Thyroid gland (tissue), 4 donors: ENCODE measurements around the gene MX2. TPM values are rescaled to one million over a fixed set of nuclear protein-coding genes. Genes with fewer than 3 reads are reported as not detected.
A peak's percentile ranks its signal among the peaks of the same experiment; 100 is the strongest.

Experiments
- DNase-seq, 2 donors: peaks; one replicate each; pipeline ENCODE4 v3.0.0-alpha.2; 2019
- H3K27ac ChIP-seq, 3 donors: fragments of 200-600 bp; sonication (generic); 1 replicate in 2 of 3; 2 replicates in 1 of 3; pipeline ENCODE4 v1.5.1; 2016 to 2019; ENCODE audit warnings: mild to moderate bottlenecking in 1 of 3, moderate library complexity in 1 of 3
- H3K27me3 ChIP-seq: fragments of 200-600 bp; sonication (generic); one replicate; pipeline ENCODE4 v1.5.1; 2019
- H3K36me3 ChIP-seq, 2 donors: fragments of 200-600 bp; sonication (generic); one replicate each; pipeline ENCODE4 v1.5.1; 2016 to 2019
- H3K4me1 ChIP-seq, 2 donors: fragments of 200-600 bp; sonication (generic); one replicate each; pipeline ENCODE4 v1.5.1; 2017 to 2019
- H3K4me3 ChIP-seq, 3 donors: fragments of 200-600 bp; sonication (generic); replicated peaks in 1 of 3; 1 replicate in 2 of 3; 2 replicates in 1 of 3; pipeline ENCODE4 v1.5.1; 2016; ENCODE audit warnings: mild to moderate bottlenecking in 1 of 3
- H3K9me3 ChIP-seq: fragments of 200-600 bp; sonication (generic); one replicate; pipeline ENCODE4 v1.5.1; 2017
- CTCF ChIP-seq, 6 experiments: fragments of 200-600 bp in 3 of 6; fragments of 450-650 bp in 3 of 6; sonication (generic) in 3 of 6; IDR thresholded peaks; one replicate each; pipeline ENCODE4 v1.5.1; 2016 to 2019; ENCODE audit warnings: antibody characterized with exemption in 6 of 6, mild to moderate bottlenecking in 2 of 6, inconsistent platforms in 1 of 6, moderate library complexity in 1 of 6
- POLR2A ChIP-seq, 2 donors: fragments of 450-650 bp; IDR thresholded peaks; one replicate each; pipeline ENCODE4 v1.6.1; 2017; ENCODE audit warnings: antibody characterized with exemption in 2 of 2, mild to moderate bottlenecking in 2 of 2, moderate library complexity in 1 of 2
- WGBS, 2 donors: methylation state at CpG; one replicate each; pipeline ENCODE4 v1.1.5; 2017; 5-methylcytosine and 5-hydroxymethylcytosine counted together
- intact Hi-C: fragments of 100-400 bp; cut with DNase I; formaldehyde crosslinking; loops from one replicate; pipeline ENCODE4 v1.15.1; 2023
- total RNA-seq, 4 donors: library from RNA; depleted of rRNA; stranded (reverse); fragments of >200 nt; gene quantifications; one replicate each; pipeline ENCODE4 v1.2.3, GENCODE V29; 2016

MX2 gene
- total RNA-seq, 4 donors from 2014 or later = 3.0 to 19.8 (median 7.1) TPM

DNA sequence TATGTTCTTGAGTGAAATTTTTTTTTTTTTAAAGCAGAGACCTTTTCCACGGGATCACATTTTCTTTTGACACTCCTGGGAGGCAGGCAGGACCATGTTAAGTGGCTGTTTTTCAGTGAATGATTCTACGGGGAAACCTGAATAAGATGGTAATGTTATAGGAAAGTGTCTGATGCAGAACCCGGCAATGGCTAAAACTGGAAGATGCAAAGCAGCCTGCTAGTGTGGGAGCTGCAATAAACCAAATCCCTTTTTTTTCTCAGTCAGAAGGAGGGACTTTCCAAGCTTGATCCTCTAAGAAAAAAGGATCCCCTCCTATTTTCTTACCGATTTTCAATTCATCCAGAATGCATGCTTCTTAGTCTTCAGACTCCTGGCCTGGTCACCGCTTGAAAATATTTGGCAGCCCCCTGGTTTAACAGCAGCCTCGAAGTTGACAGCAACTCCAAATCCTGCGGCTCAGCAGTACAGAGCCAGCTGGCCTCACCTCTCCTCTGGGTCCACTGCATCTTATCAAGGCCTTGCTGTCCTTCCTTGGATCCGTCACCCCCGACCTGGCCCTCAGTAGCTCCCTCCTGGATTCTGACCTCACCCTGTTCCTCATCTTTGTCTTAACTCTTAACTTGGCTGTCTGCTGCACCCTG is 5.6 kb downstream of the MX2 start:
- no peak overlapping the region for H3K4me3 ChIP-seq
- intact Hi-C loops = no loop called here
- whole genome bisulfite sequencing, 2 donors = 75 to 76% methylated on average over 9 of the region's 9 CpGs
- H3K4me1 ChIP-seq = peaks cover 7 to 14% of the 10 kb centered on the region in 2 donors
- H3K27ac ChIP-seq = no peak overlapping the region
- TF ChIP-seq CTCF (IDR thresholded peaks at IDR 0.05) = no peak
- TF ChIP-seq POLR2A (IDR thresholded peaks at IDR 0.05) = no peak
- H3K36me3 ChIP-seq = no peaks in the 10 kb centered on the region
- no peaks in the 10 kb centered on the region for H3K27me3 ChIP-seq
- no peaks in the 10 kb centered on the region for H3K9me3 ChIP-seq
- no peak for DNase-seq

DNA sequence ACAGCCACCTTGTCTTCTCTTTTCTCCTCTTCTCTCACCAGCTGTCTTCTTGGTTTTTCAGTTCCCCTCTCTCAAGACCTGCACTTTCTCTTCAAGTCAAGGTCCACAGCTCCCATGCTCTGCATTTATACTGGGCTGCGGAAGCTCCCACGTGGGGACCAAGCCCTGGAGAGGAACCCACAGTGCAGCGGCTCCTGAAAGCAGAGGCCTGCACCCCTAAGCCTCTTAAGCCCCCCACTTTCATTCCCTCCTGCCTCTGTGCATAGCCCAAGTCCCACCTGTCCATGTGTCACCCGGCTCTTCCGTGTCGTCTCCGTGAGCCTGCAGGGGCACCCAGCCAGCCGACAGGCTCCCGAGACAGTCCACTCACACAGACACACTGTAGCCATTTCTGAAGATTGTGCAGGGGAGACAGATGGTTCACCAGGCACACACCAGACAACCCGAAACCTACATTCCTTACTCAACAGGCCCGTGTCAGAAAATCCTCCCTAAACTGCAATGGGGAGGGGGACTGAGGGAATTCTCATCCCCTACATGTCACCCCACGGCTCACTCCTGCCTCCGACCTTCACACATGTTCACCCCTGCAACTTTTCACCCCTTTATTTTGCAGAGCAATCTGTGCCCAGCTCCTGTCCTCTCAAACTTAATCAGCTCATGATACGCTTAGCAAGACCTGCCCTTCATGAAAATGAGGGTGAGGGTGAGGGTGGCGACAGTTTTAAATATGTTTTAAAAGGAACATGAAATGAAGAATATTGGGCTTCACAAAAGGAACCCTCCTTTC is 6.3 kb downstream of the MX2 start:
- Histone ChIP-seq H3K27me3 (no peaks in the 10 kb centered on the region), H3K4me3 (no peak overlapping the region), H3K9me3 (no peaks in the 10 kb centered on the region), H3K4me1 (peaks cover 7 to 14% of the 10 kb centered on the region in 2 donors), H3K27ac (peak overlapping the region in 1 of 3 donors; percentile 30), H3K36me3 (no peaks in the 10 kb centered on the region)
- no peak for DNase-seq
- TF ChIP-seq CTCF (IDR thresholded peaks at IDR 0.05) (no peak), POLR2A (IDR thresholded peaks at IDR 0.05) (no peak)
- 89 to 94% methylated on average over 15 of the region's 15 CpGs for WGBS, 2 donors
- intact Hi-C loops = no loop called here

DNA sequence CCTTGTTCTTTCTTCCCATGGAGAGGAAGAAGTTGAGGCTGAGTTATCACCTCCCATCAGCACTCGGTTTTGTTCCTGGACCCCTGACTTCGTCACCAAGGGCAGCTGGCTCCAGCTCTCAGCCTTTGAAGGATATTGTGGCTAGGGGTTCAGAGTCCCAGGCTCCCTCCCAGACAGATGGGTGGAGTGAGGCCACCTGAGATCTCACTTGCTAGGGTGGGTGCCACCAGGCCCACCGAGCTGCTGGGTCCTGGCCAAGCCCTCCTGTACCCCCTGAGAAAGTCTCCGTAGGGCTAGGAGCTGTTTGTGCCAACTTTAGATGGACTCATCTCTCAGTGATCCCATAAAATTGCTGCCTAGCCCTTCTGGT is 6.9 kb downstream of the MX2 start:
- intact Hi-C loops = no loop called here
- no peak overlapping the region for H3K4me3 ChIP-seq
- TF ChIP-seq CTCF (IDR thresholded peaks at IDR 0.05) (no peak), POLR2A (IDR thresholded peaks at IDR 0.05) (no peak)
- no peaks in the 10 kb centered on the region for H3K27me3 ChIP-seq
- peaks cover 7 to 14% of the 10 kb centered on the region in 2 donors for H3K4me1 ChIP-seq
- WGBS, 2 donors = 57 to 59% methylated on average over 4 of the region's 4 CpGs
- H3K27ac ChIP-seq = peak overlapping the region in 2 of 3 donors; percentile 30 to 54
- H3K36me3 ChIP-seq = no peaks in the 10 kb centered on the region
- DNase-seq = no peak
- no peaks in the 10 kb centered on the region for H3K9me3 ChIP-seq

DNA sequence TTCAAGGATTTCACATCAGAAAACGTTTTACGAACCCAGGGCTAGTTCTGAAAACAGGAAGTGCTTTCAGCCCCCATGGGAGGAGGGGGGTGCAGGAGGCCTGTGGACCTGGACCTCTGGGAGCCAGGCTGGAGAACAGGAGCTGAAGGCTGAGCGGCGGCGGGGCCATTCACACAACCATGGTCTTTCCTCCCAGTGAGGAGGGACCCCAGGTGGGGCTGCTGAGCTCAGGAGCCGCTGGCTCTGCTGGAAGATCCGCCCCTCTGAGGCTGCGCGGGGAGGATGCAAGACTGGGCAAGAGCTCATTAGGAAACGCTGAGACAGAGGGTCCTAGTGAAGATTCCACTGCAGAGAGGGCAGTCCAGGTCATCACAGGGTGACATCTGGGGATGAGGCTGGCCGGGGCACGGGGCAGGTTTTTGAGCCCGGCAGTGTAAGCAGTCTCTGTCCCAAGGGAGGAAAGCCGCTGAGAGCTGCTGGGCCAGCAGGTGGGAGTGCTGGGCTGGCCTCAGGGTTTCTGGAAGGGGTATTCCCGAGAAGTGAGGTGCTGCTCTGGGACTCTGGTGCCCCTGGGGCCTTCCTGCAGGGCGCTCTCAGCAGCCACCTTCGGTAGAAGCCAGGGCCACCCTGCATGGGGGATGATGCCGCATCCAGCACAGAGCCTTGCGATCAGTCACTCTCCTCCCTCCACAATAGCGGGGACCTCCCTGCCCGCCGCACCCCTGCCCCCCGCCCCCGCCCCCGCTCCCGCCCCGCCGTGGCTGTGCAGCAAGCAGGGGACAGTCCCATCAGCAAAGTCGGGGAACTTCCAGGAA is 7.5 kb downstream of the MX2 start:
- peak; percentile 32 to 44 for DNase-seq
- H3K4me1 ChIP-seq = peaks cover 7 to 14% of the 10 kb centered on the region in 2 donors
- H3K9me3 ChIP-seq = no peaks in the 10 kb centered on the region
- TF ChIP-seq POLR2A (IDR thresholded peaks at IDR 0.05) (no peak), CTCF (IDR thresholded peaks at IDR 0.05) (peak in 4 of 6 experiments; percentile 8 to 27 (median 14))
- H3K27me3 ChIP-seq = no peaks in the 10 kb centered on the region
- WGBS, 2 donors = 11 to 22% methylated on average over 5 to 17 of the region's 29 CpGs
- no peaks in the 10 kb centered on the region for H3K36me3 ChIP-seq
- peak overlapping the region in 1 of 3 donors; percentile 8 for H3K4me3 ChIP-seq
- intact Hi-C loops = no loop called here
- peak overlapping the region in 2 of 3 donors; percentile 30 to 54 for H3K27ac ChIP-seq
